GM21447 (cell line): Measurements from ENCODE around the gene VPS13C.

ENCODE experiments used
- ATAC-seq: cut with Tn5 transposase; IDR thresholded peaks from one replicate; pipeline ENCODE4 v1.9.1; 2021; ENCODE audit not compliant: unreplicated experiment

The VPS13C gene

GRCh38 chr15:61827131-61827530 is 233.1 kb downstream of the VPS13C start:
- ATAC-seq: no peak

GRCh38 chr15:61824291-61824690 is 236.0 kb downstream of the VPS13C start:
- no peak for ATAC-seq

- ATAC-seq: no peak
Measured at GRCh38 chr15:61822511-61822910, 237.7 kb downstream of the VPS13C start.

- no peak for ATAC-seq
Measured at GRCh38 chr15:61820951-61821350, 239.3 kb downstream of the VPS13C start.

GRCh38 chr15:61820212-61820611 is 240.0 kb downstream of the VPS13C start:
- no peak for ATAC-seq

- no peak for ATAC-seq
Measured at GRCh38 chr15:61819386-61819785, 240.9 kb downstream of the VPS13C start.

GRCh38 chr15:61818801-61819200 is 241.4 kb downstream of the VPS13C start:
- ATAC-seq: no peak

GRCh38 chr15:61816856-61817255 is 243.4 kb downstream of the VPS13C start:
- no peak for ATAC-seq

- ATAC-seq: no peak
Measured at GRCh38 chr15:61815356-61816083, 244.7 kb downstream of the VPS13C start.

GRCh38 chr15:61812476-61812875 is 247.8 kb downstream of the VPS13C start:
- no peak for ATAC-seq

GRCh38 chr15:61811952-61812351 is 248.3 kb downstream of the VPS13C start:
- no peak for ATAC-seq

- ATAC-seq: no peak
Measured at GRCh38 chr15:61809216-61809615, 251.0 kb downstream of the VPS13C start.

GRCh38 chr15:61807281-61807929 is 252.8 kb downstream of the VPS13C start:
- no peak for ATAC-seq
